AG09319 (cell line): ENCODE results near the gene BTBD9.

Experiments used
- DNase-seq: peaks from one replicate; pipeline ENCODE4 v3.0.0-alpha.2; 2010; ENCODE audit warnings: low read depth; ENCODE audit errors: extremely low read depth
- CTCF ChIP-seq: IDR thresholded peaks from 2 replicates; pipeline ENCODE4 v1.5.1; 2011; ENCODE audit warnings: low read depth, mild to moderate bottlenecking, inconsistent platforms, low read length, moderate library complexity

Gene BTBD9

GRCh38 chr6:38404355-38404754, 235.4 kb downstream of the BTBD9 start:
- DNase-seq, result no peak
- no peak for TF ChIP-seq CTCF

GRCh38 chr6:38403548-38403947, 236.2 kb downstream of the BTBD9 start:
- no peak for TF ChIP-seq CTCF
- DNase-seq, result no peak

GRCh38 chr6:38400764-38401163, 239.0 kb downstream of the BTBD9 start:
- no peak for DNase-seq

GRCh38 chr6:38400101-38400500, 239.6 kb downstream of the BTBD9 start:
- no peak for DNase-seq
- no peak for TF ChIP-seq CTCF

More at GRCh38 chr6:38400764-38401163, 239.0 kb downstream of the BTBD9 start:
- no peak for TF ChIP-seq CTCF

GRCh38 chr6:38396209-38396608, 243.5 kb downstream of the BTBD9 start:
- TF ChIP-seq CTCF, result no peak
- no peak for DNase-seq

GRCh38 chr6:38393986-38394385, 245.7 kb downstream of the BTBD9 start:
- TF ChIP-seq CTCF, result no peak
- DNase-seq, result no peak

GRCh38 chr6:38391626-38392579, 247.8 kb downstream of the BTBD9 start:
- TF ChIP-seq CTCF, result no peak
- DNase-seq, result no peak
